ENCODE data around the gene SCLT1. TPM values are rescaled to one million over a fixed set of nuclear protein-coding genes. Genes with fewer than 3 reads are reported as not detected.

SCLT1 gene
- total RNA-seq, 2 donors from 2014 or later = 9.9 to 13.8 TPM

DNA sequence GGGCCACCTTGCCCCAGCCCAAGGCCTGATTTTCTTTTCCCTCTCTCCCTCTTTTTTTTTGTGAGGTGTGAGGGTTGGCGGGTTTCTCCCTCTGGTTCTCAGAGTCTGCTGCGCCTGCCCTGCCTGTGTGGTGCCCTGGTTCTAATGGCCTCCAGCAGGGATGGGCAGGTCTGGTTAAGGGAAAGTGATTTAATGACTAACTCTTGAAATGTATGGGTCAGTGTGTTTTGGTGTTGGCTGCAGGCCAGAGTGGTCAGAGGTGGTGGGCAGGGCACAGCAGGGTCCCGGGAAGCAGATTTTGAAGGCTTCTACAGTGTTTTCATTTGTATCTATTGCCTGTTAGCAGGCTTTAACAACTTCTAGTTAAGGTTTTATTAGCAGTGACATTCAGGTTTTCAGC is 244.9 kb downstream of the SCLT1 start:
- intact Hi-C loops (cut with DNase I) = no loop called here
- peaks cover 40% of the 10 kb centered on the region for H3K4me1 ChIP-seq

GRCh38 chr4:128847082-128847724 is 246.1 kb downstream of the SCLT1 start:
- H3K27ac ChIP-seq = peak overlapping the region; percentile 78 to 92 (median 87)
- ATAC-seq (no peak), DNase-seq (no peak)
- TF ChIP-seq CTCF (IDR thresholded peaks at IDR 0.05) (no peak), POLR2A (IDR thresholded peaks at IDR 0.05) (no peak)
- H3K4me3 ChIP-seq = no peak overlapping the region
- intact Hi-C loops (cut with DNase I) = no loop called here
- H3K9me3 ChIP-seq = no peaks in the 10 kb centered on the region
- peaks cover 3 to 32% of the 10 kb centered on the region in 2 donors for H3K36me3 ChIP-seq (replicated peaks in 1 of 2; ENCODE audit: insufficient read depth in 1 of 2, low read depth in 2 of 2)
- peaks cover 53% of the 10 kb centered on the region for H3K4me1 ChIP-seq
- H3K27me3 ChIP-seq = no peaks in the 10 kb centered on the region
- 67 to 82% methylated on average over 7 of the region's 7 CpGs for WGBS, 2 donors

More for the DNA sequence above, 244.9 kb downstream of the SCLT1 start:
- ATAC-seq (no peak), DNase-seq (no peak)
- H3K27ac ChIP-seq = peak overlapping the region in 2 of 4 donors; percentile 6 to 38
- 96 to 100% methylated on average over 3 of the region's 3 CpGs for WGBS, 2 donors
- TF ChIP-seq CTCF (IDR thresholded peaks at IDR 0.05) (no peak), POLR2A (IDR thresholded peaks at IDR 0.05) (no peak)
- no peaks in the 10 kb centered on the region for H3K27me3 ChIP-seq
- peaks cover 14 to 34% of the 10 kb centered on the region in 2 donors for H3K36me3 ChIP-seq (replicated peaks in 1 of 2; ENCODE audit: insufficient read depth in 1 of 2, low read depth in 2 of 2)
- no peak overlapping the region for H3K4me3 ChIP-seq
- no peaks in the 10 kb centered on the region for H3K9me3 ChIP-seq

- 38 to 61% methylated on average over 4 of the region's 4 CpGs for WGBS, 2 donors
- intact Hi-C loops (cut with DNase I) = no loop called here
- H3K27me3 ChIP-seq = no peaks in the 10 kb centered on the region
- DNase-seq (peak; percentile 67 to 83 (median 76)), ATAC-seq (peak; percentile 80)
- no peak overlapping the region for H3K4me3 ChIP-seq
- H3K9me3 ChIP-seq = no peaks in the 10 kb centered on the region
- peaks cover 0 to 28% of the 10 kb centered on the region in 2 donors for H3K36me3 ChIP-seq (replicated peaks in 1 of 2; ENCODE audit: insufficient read depth in 1 of 2, low read depth in 2 of 2)
- peaks cover 64% of the 10 kb centered on the region for H3K4me1 ChIP-seq
- TF ChIP-seq POLR2A (IDR thresholded peaks at IDR 0.05) (no peak), CTCF (IDR thresholded peaks at IDR 0.05) (peak in 1 of 7 experiments; percentile 12)
- H3K27ac ChIP-seq = peak overlapping the region; percentile 78 to 92 (median 87)
Observed at GRCh38 chr4:128846063-128846462, 247.3 kb downstream of the SCLT1 start.

GRCh38 chr4:128844931-128845330 is 248.4 kb downstream of the SCLT1 start:
- no peak overlapping the region for H3K4me3 ChIP-seq
- peak overlapping the region; percentile 78 to 92 (median 87) for H3K27ac ChIP-seq
- peaks cover 0 to 26% of the 10 kb centered on the region in 2 donors for H3K36me3 ChIP-seq (replicated peaks in 1 of 2; ENCODE audit: insufficient read depth in 1 of 2, low read depth in 2 of 2)
- H3K9me3 ChIP-seq = no peaks in the 10 kb centered on the region
- peaks cover 76% of the 10 kb centered on the region for H3K4me1 ChIP-seq
- intact Hi-C loops (cut with DNase I) = no loop called here
- WGBS, 2 donors = 23 to 25% methylated on average over 4 of the region's 4 CpGs
- peak; percentile 86 for ATAC-seq
- H3K27me3 ChIP-seq = no peaks in the 10 kb centered on the region
- TF ChIP-seq CTCF (IDR thresholded peaks at IDR 0.05) = no peak
- peak; percentile 21 to 68 (median 68) for TF ChIP-seq POLR2A (IDR thresholded peaks at IDR 0.05)
- DNase-seq = peak; percentile 90 to 95 (median 94)

GRCh38 chr4:128841402-128841801 is 251.9 kb downstream of the SCLT1 start:
- H3K4me3 ChIP-seq = no peak overlapping the region
- peaks cover 0 to 6% of the 10 kb centered on the region in 2 donors for H3K36me3 ChIP-seq (replicated peaks in 1 of 2; ENCODE audit: insufficient read depth in 1 of 2, low read depth in 2 of 2)
- peak overlapping the region in 2 of 4 donors; percentile 16 to 19 for H3K27ac ChIP-seq
- H3K27me3 ChIP-seq = no peaks in the 10 kb centered on the region
- no peaks in the 10 kb centered on the region for H3K9me3 ChIP-seq
- H3K4me1 ChIP-seq = peaks cover 99% of the 10 kb centered on the region
- 63 to 88% methylated on average over 2 of the region's 2 CpGs for WGBS, 2 donors
- DNase-seq = no peak
- TF ChIP-seq POLR2A (IDR thresholded peaks at IDR 0.05) (no peak), CTCF (IDR thresholded peaks at IDR 0.05) (no peak)
- intact Hi-C loops (cut with DNase I) = no loop called here
- no peak for ATAC-seq

Data from body of pancreas (tissue), 4 donors.